HG03442 (cell line): ENCODE results near the gene FOXL2.

Source experiments
- ATAC-seq: cut with Tn5 transposase; IDR thresholded peaks from one replicate; pipeline ENCODE4 v1.9.1; 2021; ENCODE audit warnings: mild to moderate bottlenecking, moderate library complexity; ENCODE audit not compliant: unreplicated experiment

FOXL2 gene

DNA sequence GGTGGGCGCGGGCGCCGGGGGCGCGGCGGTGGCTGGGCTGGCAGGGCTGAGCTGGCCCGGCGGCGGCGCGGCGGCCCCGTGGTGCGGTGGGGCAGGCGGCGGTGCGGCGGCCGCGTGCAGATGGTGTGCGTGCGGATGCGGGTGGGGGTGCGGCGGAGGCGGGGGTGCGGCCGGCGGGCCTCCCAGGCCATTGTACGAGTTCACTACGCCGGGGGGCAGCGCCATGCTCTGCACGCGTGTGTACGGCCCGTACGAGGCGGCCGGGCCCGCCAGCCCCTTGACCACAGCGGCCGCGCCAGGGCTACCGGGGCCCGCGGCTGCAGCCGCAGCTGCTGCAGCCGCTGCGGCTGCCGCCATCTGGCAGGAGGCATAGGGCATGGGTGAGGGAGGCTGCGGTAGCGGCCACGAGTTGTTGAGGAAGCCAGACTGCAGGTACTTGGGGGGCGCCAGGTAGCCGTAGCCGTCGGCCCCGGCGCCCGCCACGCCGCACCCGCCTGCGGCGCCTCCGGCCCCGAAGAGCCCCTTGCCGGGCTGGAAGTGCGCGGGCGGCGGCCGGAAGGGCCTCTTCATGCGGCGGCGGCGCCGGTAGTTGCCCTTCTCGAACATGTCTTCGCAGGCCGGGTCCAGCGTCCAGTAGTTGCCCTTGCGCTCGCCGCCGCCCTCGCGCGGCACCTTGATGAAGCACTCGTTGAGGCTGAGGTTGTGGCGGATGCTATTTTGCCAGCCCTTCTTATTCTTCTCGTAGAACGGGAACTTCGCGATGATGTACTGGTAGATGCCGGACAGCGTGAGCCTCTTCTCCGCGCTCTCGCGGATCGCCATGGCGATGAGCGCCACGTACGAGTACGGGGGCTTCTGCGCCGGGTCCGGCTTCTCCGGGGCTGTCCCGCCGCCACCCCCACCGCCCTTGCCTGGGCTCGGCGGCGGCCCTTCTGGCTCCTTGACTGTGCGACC, 951 bp downstream of the FOXL2 start:
- no peak for ATAC-seq

DNA sequence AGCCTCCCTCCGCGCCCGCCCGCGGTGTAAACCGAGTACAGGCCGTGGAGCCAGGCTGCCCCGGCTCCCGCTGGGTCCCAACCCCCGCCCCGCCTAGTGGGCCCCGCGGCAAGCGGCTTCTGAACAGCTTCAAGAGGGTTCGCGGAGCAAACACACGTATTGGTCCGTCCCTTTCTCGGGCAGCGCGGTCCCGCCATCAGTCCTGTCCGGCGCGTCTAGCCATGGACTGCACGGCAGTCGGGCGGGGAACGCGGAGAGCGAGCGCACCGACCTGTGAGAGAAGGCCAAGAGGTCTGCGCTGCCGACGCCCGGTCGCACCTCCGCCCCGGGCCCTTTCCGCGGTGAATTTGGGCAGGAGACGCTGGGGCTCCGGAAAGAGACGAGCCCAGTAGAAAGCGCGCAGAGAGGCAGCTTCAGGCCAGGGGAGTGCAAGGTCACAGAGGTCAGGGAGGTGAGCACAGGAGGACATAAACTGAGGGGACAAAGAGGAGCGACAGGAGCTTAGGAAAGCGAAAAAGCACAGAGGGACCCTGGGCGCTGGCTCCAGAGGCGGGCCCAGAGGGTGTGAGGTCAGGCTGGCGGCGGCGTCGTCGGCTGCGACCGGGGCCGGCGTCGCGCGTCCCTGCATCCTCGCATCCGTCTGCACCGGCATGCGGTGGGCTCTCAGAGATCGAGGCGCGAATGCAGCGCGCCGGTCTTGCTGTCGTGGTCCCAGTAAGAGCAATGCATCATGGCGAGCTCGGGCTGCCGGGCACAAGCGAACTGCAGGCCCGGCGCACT, 1.8 kb downstream of the FOXL2 start:
- ATAC-seq = no peak

DNA sequence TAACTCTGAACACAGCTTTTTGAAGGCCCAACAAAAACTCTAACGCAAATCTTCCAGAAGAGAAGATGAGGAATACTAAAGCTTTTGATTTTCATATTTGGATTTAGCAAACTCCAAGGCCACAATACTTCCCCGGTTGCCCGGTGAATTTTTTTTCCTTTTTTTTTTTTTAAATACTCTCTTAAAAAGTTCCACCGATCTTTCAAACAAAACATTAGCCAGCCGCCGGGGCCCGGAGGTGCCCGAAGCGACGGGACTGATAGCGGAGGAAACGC, 2.3 kb downstream of the FOXL2 start:
- ATAC-seq = no peak

DNA sequence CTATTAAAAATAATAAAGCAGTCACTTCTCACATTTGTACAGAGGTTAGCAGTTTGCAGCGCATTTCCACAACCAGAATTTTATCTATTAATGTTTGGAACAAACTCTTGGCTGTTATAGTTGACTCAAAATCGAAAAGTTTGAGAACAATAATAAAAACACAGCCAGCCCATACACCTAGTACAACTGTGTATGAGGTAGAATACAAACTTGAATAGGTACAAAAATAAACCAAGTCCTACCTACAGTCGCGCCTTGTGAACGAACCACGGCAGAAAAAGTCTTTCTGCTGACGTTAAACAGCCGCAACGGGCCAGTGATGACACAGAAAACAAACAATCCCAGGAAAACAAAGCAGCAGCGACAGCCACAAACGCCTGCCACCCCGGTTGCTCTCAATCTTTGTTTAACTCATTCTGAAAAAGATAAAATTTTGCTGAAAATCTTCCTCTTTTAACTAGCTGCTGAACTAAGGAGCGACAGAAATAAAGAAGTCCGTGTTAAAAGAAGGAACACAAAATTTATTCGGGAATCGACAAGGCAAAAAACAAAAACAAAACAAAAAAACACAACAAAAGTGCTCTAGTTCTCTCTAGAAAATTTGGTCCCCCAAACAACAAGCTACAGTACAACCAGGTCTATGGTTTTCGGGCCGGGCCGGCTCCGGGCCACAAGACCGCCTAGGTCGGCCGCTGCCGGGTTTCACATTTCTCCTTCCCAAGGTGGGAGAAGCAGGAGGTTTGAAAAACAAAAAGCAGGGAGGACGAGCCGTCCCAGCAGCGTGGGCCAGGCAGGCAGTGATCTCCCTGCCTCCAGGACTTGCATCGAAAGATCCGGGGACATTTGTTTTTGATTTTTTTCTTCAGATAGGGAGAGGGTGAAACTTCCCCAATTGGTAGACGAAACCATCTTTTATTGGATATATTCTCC, 2.9 kb downstream of the FOXL2 start:
- ATAC-seq = no peak

DNA sequence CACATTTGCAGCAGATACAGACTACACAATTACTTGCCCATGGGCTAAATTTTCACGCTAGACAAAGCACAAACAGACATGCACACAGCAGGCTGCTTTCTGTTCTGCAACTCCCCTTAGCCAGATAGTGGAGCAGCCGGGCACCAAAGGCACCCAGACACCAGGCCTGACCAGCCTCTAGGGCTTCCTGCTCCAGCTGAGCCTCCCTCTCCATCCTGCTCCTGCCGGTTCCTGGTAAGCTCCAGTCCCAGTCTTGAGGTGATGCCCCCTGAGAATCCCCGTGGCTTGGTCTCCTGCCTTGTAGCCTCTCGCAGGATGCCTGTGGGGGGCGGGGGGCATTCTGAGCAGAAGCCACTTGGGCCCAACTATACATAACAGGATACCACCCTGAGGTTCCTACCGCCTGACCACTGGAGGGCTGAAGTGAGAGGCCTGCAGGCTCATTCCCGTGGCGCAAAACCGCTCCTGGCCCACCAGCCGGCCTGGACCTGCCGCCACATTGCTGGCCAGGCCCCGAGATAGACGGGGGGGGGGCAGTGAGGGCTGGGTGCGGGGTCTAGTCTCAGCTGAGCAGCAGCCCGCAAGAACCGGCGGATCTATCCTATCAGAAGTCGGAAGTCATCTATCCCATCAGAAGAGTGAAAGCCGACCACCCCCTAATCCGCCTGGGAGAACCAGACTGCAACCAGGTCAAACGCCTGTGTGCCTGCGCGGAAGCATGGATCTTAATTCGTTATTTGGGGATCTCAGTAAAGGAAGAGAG, 3.9 kb downstream of the FOXL2 start:
- ATAC-seq = no peak

DNA sequence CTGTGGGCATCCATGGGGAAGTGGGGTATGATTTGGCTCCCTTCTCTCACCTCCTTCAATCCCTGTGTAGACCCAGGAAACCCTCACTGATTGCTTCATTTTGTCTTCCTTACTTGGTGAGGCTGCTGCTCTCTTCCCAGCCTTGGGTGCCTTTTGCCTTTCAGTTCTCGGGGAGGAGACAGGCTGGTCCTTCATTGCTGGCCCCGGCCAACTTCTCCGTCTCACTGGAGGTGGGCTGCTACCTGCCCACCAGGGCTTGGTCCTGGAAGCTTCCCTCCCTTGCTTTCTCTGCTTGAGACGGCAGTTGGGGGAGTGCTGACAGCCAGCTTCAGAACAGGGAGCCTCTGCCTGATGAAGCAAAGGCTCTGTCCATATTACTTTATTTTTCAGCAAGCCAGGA, 4.7 kb downstream of the FOXL2 start:
- ATAC-seq = no peak

DNA sequence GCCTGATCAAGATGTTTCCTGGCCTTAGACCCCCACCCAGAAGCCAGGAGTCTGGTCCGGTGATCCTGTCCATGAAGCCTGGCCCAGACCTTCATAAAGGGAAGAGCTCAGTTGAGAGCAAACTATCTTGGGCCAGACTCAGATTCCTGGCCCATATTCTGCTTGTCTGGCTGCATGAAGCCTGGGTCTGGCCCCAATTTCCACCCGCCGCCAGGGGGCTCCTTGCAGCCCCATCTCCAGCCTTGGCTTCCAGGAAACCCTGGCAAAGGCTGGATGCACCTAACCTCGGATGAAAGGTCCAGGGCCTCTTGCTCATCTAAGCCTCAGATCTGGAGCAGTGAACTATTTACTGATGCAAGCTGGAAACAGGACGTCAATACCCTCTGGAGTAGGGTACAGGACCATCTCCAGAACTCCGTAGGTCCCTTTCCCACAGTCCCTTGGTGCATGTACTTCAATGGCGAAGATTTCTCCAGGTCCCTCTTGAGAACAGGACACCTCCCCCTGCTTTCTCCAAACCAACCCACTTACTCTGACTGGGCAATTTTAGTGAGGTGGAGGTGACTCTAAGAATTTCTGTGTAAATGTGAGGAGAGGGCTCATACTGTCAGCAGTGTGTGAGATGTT, 5.6 kb downstream of the FOXL2 start:
- no peak for ATAC-seq

DNA sequence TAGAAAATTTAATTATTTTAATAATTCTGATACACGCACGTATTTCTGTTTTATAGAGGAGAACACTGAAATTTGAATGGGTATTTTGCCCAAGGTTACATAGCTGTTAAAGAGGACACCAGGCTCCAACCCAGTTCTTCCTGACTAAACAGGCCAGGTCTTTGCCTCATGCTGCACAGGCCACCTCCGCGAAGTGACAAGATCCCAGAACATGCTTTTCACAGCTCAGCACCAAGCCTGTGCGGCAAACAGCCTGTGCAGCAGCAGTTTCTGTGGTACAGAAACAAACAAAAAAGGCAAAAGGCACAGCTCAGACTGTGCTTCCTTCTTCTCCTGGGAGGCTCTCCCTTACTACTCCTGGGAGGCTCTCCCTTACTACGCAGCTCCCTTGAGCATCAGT, 6.5 kb downstream of the FOXL2 start:
- ATAC-seq = no peak

DNA sequence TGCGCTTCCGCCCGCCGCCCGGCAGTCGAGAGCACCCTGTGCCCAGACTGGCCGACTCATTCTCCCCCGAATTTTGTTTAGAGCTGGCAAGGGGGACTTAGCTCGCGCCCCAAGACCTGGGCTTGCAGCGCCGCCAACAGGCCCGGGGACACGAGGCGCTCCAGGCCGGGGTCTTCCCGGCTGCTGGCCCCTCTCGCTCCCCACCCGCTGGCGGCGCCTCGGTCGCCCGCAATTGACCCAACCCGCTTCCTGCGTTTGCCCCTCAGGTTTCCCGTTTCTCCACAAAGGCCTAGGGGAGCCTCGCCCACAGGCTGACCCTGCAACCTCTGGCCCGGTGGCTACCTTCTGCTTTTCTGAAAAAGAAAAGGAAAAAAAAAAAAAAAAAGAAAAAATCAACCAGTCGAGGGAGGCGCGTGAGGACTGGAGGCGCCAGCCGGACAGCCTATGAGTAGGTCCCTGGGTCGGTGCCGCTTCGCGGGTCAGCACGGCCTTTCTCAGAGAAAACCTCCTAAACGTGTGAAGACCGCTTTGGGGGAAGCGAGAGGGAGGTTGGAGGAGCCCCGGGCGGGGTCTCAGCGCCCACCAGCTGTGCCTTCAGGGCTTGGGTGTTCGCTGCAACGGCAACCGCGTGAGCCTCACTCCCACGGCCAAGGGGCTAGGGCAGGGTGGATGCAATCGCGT, 7.2 kb downstream of the FOXL2 start:
- no peak for ATAC-seq

DNA sequence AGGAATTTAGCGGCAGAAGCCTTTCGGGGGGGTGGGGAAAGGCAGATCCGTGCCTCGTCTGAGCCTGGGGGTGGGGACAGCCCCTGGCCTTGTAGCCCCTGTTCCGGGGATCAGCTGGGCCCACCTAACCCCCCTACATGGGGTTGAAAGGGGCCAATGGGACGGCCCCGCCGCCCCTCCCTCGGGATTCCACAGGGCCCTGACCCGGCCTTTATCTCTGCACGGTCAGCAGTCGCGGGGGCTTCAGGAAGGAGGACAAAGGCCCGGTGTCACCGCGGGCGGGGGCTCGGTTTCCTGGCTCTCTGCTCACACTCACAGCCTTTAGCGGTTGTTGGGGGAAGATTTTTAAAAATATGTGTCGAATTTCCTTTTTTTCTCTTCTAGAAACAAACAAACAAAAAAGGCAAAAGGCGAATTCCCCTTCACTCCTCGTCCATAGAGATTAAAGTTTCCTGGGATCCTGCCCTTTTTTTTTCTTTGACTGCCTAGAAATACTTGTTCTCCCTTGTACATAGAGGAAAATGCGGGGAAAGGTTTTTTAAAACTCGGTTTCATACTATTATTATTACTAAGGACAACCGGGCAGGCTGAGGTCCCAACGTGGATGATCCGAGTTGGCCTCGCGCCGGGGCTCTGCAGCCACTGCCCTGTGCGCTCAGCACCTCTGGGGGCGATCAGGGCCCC, 7.9 kb downstream of the FOXL2 start:
- ATAC-seq = no peak

DNA sequence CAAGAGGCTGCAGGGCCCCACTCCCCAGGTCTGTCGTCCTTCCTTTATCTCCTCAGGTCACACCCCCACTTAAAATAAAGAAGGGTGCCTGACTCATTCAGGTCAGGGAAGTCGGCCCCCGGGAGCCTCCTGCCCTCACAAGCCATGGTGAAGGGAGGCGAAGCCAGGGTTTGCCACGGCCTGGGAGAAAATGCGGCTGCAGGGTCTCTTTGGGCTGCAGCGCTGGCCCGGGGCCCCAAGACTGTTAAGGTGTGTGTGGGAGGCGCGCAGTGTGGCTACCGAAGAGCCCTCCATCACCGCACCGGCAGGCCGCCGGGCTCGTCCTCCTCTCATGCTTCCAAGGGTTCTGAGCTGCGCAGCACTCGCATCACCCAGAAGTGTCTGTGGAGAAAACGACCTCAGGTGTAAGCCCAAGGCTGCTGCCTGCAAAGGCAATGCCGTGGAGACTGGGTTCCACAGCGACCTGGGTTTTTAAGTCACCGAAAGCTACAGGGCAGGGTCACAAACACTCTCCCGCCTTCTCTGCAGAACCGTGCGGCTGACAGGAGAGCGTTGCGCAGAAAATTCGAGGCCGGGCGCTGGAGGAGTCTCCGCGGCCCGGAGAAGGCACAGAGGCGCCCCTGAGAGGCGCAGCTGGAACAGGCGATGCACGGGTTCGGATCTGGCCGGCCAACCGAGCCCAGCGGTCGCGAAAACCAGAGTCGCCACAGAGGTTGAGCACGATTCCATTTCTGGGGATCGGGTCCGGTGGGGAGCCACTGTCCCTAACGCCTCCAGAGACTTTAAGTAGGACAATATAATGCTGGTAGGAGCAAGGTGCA, 8.7 kb downstream of the FOXL2 start:
- ATAC-seq = no peak

DNA sequence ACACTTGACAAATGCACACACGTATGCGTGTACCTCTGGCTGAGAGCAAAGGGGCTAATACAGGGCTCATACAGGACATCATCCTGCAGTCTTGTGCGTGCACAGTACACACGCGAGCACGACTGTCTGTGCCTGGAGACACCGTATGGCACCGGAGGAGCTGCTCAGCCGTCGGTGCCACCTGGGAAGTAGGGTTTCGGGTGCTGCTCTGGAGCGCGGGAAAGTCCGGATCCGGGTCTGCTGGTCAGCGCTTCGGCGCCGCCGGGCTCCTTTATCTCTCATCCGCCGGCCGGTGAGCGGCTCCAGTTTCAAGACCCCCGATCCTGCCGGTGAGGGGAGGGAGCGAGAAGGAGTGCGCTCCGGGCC, 9.3 kb downstream of the FOXL2 start:
- ATAC-seq = no peak

DNA sequence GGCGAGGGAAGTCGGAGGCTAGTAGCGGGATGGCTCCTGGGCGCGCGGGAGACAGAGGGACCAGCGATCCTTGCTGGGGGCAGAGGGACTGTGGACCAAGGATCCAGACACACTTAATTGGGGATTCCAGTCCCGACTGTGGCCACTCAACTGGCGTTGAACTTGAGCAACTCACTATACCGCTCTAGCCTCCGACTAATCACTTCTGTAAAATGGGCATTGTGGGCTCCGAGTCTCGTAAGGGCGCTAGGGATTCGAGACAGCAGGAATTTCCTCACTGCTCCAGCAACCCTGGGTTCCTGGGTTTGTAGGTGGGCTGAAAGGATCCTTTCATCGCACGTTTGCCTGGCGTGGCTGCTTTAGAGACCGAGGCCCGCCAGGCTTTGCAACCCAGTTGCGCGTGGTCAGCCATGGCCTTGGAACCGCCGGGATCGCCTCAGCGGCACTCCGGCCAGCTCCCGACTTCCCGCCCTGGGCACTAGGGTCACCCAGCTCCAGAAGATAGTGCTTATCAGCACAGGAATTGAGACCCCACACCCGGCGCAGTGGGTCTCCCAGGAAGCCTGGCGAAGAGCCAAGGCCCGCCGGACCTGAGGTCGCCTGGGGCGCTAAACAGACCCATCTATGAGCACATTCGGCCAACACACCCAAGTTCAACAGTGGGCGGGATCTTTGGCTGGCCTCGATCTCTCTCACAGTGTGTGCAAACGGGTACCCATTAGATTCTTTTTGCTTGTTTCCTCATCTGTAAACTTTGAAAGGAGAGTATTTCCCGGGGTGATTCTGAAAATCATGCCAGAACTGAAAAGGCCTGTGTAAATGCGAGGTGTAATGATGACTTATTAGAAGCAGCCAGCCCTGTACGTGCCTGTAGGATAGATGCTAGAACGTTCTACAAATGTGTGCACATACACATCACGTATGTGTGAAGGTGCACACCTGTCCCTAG, 9.9 kb downstream of the FOXL2 start:
- no peak for ATAC-seq

DNA sequence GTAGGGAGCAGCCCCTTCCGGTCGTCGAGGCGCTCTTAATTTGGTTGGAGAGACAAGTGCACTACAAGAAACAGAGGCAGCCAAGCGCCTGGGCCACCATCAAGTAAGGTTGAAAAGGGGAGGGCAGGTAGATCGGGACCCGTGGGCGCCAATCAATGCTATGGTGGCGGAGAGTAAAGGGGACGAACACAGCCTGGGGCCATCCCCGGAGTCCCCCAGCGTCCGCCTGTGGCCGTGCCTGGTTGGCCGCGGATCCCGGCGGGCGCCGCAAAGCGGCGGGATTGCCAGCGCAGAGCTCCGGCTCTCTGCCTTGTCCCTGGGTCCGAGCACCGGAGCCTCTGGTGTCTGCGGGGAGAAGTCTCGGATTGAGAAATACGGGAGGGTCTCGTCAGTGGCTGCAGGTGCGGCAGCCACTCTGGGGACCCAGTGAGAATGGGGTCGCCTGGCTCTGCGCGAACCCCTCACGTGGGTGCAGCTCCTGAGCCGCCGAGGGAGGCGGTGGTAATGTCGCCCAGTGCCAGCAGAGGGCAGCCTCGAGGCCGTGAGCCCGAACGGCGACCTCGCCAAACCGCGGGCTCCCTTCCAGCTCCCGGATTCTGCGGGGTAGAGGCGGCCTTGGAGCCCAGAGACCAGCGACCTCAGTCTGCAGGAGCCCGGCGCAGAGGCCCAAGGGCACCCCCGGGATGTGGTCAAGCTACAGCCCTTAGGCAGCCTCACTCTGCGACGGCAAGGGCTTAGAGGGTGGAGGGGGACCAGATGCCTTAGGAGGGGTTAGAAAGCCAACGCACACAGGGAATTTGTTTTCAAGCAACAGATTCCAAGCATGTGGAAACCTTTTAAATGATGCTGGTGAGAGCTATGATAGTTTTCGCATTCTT, 10.8 kb downstream of the FOXL2 start:
- peak; percentile 80 for ATAC-seq

DNA sequence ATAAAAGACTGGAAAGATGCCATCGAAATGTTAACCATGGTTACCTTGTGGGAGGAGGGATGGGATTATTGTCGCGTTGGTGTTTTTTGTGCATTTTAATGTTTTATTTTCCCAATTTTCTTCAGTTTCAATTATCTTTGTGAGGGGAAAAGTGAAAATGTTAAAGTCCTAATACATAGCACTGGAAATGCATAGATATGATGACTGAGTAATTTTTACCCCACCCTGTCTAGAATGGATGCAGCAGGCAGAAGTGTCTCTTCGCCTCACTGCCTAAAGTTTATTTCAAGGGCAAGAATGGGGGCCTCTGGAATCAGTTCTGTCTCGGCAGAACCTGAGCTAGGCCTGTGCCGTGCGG, 11.5 kb downstream of the FOXL2 start:
- ATAC-seq = no peak
